WTC11 (cell line): ENCODE results near the gene SURF6.
"Not testable (repeated sequence)": the region's sequence is repeated elsewhere in the genome, so short reads cannot be mapped to it uniquely, and the experiment has no call there.

ENCODE experiments used
- CREB1 ChIP-seq: sonication (generic); formaldehyde crosslinking; IDR thresholded peaks from 2 replicates; pipeline ENCODE4 v1.8.0; 2023; ENCODE audit warnings: mild to moderate bottlenecking, missing genetic modification reagents
- CTCF ChIP-seq: fragments of 200-600 bp; IDR thresholded peaks from 2 replicates; pipeline ENCODE4 v1.8.0; 2022; ENCODE audit warnings: antibody characterized with exemption
- EMX1 ChIP-seq: fragments of 250-450 bp; sonication (Bioruptor Pico); IDR thresholded peaks from 2 replicates; pipeline ENCODE4 v1.8.0; 2021; ENCODE audit warnings: mild to moderate bottlenecking
- NFE2L1 ChIP-seq: sonication (generic); formaldehyde crosslinking; IDR thresholded peaks from 2 replicates; pipeline ENCODE4 v1.8.1; 2023; ENCODE audit warnings: missing genetic modification reagents
- SMAD3 ChIP-seq: sonication (generic); formaldehyde crosslinking; IDR thresholded peaks from 2 replicates; pipeline ENCODE4 v1.8.0; 2022; ENCODE audit warnings: missing genetic modification reagents, mild to moderate bottlenecking, borderline replicate concordance
- USF2 ChIP-seq: sonication (generic); formaldehyde crosslinking; IDR thresholded peaks from 2 replicates; pipeline ENCODE4 v1.8.1; 2023; ENCODE audit warnings: mild to moderate bottlenecking, missing genetic modification reagents, moderate library complexity
- ZBTB21 ChIP-seq: sonication (generic); formaldehyde crosslinking; IDR thresholded peaks from 2 replicates; pipeline ENCODE4 v1.8.1; 2023; ENCODE audit warnings: mild to moderate bottlenecking, missing genetic modification reagents, borderline replicate concordance
- ZNF512 ChIP-seq: sonication (generic); formaldehyde crosslinking; IDR thresholded peaks from 2 replicates; pipeline ENCODE4 v1.8.1; 2022; ENCODE audit warnings: missing genetic modification reagents, borderline replicate concordance

- not testable (repeated sequence) for TF ChIP-seq CTCF; ZBTB21 (CRISPR knock-in tag); SMAD3; ZNF512 (CRISPR knock-in tag); USF2 (CRISPR knock-in tag); CREB1 (CRISPR knock-in tag); NFE2L1 (CRISPR knock-in tag); EMX1 (CRISPR knock-in tag)
Observed at GRCh38 chr9:133327021-133327420, 9.0 kb downstream of the SURF6 start.
